Measurements from ENCODE around the gene ZNF14. TPM values are rescaled to one million over a fixed set of nuclear protein-coding genes. Genes with fewer than 3 reads are reported as not detected.

Gene ZNF14
- total and polyA plus RNA-seq, 9 of the 15 experiments (the other 6 are each of a cell fraction or from before 2014, with no cell fraction given): 1.9 to 7.0 (median 4.0) TPM

GRCh38 chr19:19663256-19664120 is 69.4 kb downstream of the ZNF14 start, which contains the start of gene ATP13A1 (continued):
- TF ChIP-seq MXI1 (IDR thresholded peaks at IDR 0.05; ENCODE audit: low read depth, low read length) (peak; percentile 74), DEAF1 (CRISPR knock-in tag; IDR thresholded peaks at IDR 0.05) (no peak), CXXC5 (CRISPR knock-in tag; IDR thresholded peaks at IDR 0.05) (peak; percentile 75), NR2C2 (CRISPR knock-in tag; IDR thresholded peaks at IDR 0.05) (peak; percentile 49; the same call in 1 of the 2 replicates), NR2C2 (tag; IDR thresholded peaks at IDR 0.05) (peak; percentile 98), THAP7 (CRISPR knock-in tag; IDR thresholded peaks at IDR 0.05) (peak; percentile 82), PBX2 (CRISPR knock-in tag; IDR thresholded peaks at IDR 0.05; ENCODE audit: low read depth) (no peak), PBX2 (tag; conservative IDR thresholded peaks at IDR 0.05; ENCODE audit: low read depth) (0 out of 2 replicates have a peak, but pooled peaks have one; percentile 7), RB1 (IDR thresholded peaks at IDR 0.05; ENCODE audit: low read depth) (peak; percentile 81), TCF7L2 (IDR thresholded peaks at IDR 0.05; ENCODE audit: low read depth, low read length) (peak; percentile 96), ZNF274 (IDR thresholded peaks at IDR 0.05; ENCODE audit: borderline replicate concordance, low read depth, low read length) (no peak), LCOR (CRISPR knock-in tag; IDR thresholded peaks at IDR 0.05) (no peak), L3MBTL2 (IDR thresholded peaks at IDR 0.05) (peak; percentile 63), PCBP1 (IDR thresholded peaks at IDR 0.05; ENCODE audit: low read depth, low read length, poor library complexity, severe bottlenecking) (no peak), TEAD4 (IDR thresholded peaks at IDR 0.05; ENCODE audit: low read length) (peak; percentile 25; the same call in 1 of the 2 replicates), TEAD4 (CRISPR knock-in tag; IDR thresholded peaks at IDR 0.05; ENCODE audit: borderline replicate concordance) (no peak), HDAC8 (tag; IDR thresholded peaks at IDR 0.05) (peak; percentile 78), ZNF436 (CRISPR knock-in tag; IDR thresholded peaks at IDR 0.05) (no peak), EGR1 (conservative IDR thresholded peaks at IDR 0.05) (peak; percentile 75), STAG1 (CRISPR knock-in tag; IDR thresholded peaks at IDR 0.05; ENCODE audit: borderline replicate concordance) (no peak), FOXJ3 (CRISPR knock-in tag; IDR thresholded peaks at IDR 0.05) (no peak), CBX1 (IDR thresholded peaks at IDR 0.05; ENCODE audit: low read depth) (0 out of 2 replicates have a peak, but pooled peaks have one; percentile 73), ARID1B (IDR thresholded peaks at IDR 0.05) (no peak), PTBP1 (IDR thresholded peaks at IDR 0.05; ENCODE audit: low read depth, low read length) (no peak)

All from K562 (cell line).